Immature natural killer cell (primary cell): ENCODE results near the gene VAMP2. TPM values are rescaled to one million over a fixed set of nuclear protein-coding genes. Genes with fewer than 3 reads are reported as not detected.
A peak's percentile ranks its signal among the peaks of the same experiment; 100 is the strongest.
"Not testable (repeated sequence)": the region's sequence is repeated elsewhere in the genome, so short reads cannot be mapped to it uniquely, and the experiment has no call there.

Experiments used
- DNase-seq, 3 donors: peaks; one replicate each; pipeline ENCODE4 v3.0.0; 2022; ENCODE audit warnings: mixed read lengths in 1 of 3
- H3K27ac Mint-ChIP-seq, 6 donors: one replicate each; pipeline ENCODE4 v1.8.0; 2020; ENCODE audit warnings: mixed read lengths in 6 of 6, mild to moderate bottlenecking in 5 of 6, inconsistent platforms in 4 of 6, moderate library complexity in 3 of 6
- H3K27me3 Mint-ChIP-seq, 3 donors: one replicate each; pipeline ENCODE4 v1.8.0; 2020 to 2021; ENCODE audit warnings: low read depth in 3 of 3, mild to moderate bottlenecking in 3 of 3, mixed read lengths in 3 of 3, moderate library complexity in 3 of 3, inconsistent platforms in 1 of 3
- H3K36me3 Mint-ChIP-seq, 3 donors: one replicate each; pipeline ENCODE4 v1.8.0; 2020; ENCODE audit warnings: mixed read lengths in 3 of 3, inconsistent platforms in 2 of 3, mild to moderate bottlenecking in 2 of 3
- H3K4me1 Mint-ChIP-seq, 2 donors: one replicate each; pipeline ENCODE4 v1.8.0; 2020; ENCODE audit warnings: inconsistent platforms in 2 of 2, mild to moderate bottlenecking in 2 of 2, mixed read lengths in 2 of 2, moderate library complexity in 1 of 2
- H3K4me3 Mint-ChIP-seq, 5 donors: one replicate each; pipeline ENCODE4 v1.8.0; 2020; ENCODE audit warnings: mild to moderate bottlenecking in 5 of 5, mixed read lengths in 5 of 5, inconsistent platforms in 3 of 5, moderate library complexity in 3 of 5
- H3K9me3 Mint-ChIP-seq, 6 donors: one replicate each; pipeline ENCODE4 v1.8.0; 2020; ENCODE audit warnings: mild to moderate bottlenecking in 6 of 6, mixed read lengths in 6 of 6, inconsistent platforms in 4 of 6, moderate library complexity in 3 of 6
- polyA plus RNA-seq, 3 donors: library from polyadenylated mRNA; unstranded; fragments of 300-500 nt; fragmentation: Illumina TruSeq; gene quantifications; one replicate each; pipeline ENCODE4 v1.2.3, GENCODE V29; 2021

VAMP2 gene
- polyA plus RNA-seq, 3 donors from 2014 or later, result 33.6 to 93.6 (median 39.5) TPM

DNA sequence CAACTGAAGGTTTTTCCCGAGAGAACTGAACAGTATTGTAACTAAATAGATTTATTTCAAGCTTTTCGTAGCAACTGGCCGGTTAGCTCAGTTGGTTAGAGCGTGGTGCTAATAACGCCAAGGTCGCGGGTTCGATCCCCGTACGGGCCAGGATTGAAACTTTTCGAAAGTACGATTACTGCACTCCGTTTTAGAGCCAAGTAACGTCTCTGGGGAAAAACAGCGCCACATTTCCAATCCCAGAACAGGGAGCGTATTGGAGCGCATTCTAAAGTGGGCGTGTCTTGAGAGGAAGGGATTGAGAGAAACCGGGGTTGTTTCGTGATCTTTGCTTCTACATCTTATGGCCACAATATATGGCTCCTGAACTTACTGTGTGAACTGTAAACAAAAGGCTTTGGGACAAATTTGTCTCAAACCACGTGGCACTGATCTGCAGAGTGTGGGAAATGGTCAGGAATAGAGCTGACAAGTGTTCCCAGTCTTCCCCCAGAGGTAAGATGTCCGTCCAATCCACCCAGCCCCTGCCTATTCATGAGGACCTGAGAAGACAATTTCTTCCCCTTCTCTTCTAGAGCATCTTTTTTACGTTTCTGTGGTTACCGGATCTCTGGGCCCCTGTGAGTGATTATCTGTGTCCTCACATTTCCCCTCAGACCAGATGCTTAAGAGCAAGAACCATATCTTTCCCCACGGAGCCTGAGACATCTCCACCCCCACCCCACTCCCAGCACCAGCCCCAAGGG, 24.9 kb upstream of the VAMP2 start:
- peak; percentile 90 to 91 (median 91) for DNase-seq
- H3K4me1 Mint-ChIP-seq, result peaks cover 14 to 15% of the 10 kb centered on the region in 2 donors
- H3K27ac Mint-ChIP-seq, result no peak overlapping the region
- no peaks in the 10 kb centered on the region for H3K36me3 Mint-ChIP-seq
- H3K4me3 Mint-ChIP-seq, result no peak overlapping the region
- no peaks in the 10 kb centered on the region for H3K9me3 Mint-ChIP-seq
- H3K27me3 Mint-ChIP-seq, result peaks cover 5 to 13% (median 6%) of the 10 kb centered on the region in 3 donors

DNA sequence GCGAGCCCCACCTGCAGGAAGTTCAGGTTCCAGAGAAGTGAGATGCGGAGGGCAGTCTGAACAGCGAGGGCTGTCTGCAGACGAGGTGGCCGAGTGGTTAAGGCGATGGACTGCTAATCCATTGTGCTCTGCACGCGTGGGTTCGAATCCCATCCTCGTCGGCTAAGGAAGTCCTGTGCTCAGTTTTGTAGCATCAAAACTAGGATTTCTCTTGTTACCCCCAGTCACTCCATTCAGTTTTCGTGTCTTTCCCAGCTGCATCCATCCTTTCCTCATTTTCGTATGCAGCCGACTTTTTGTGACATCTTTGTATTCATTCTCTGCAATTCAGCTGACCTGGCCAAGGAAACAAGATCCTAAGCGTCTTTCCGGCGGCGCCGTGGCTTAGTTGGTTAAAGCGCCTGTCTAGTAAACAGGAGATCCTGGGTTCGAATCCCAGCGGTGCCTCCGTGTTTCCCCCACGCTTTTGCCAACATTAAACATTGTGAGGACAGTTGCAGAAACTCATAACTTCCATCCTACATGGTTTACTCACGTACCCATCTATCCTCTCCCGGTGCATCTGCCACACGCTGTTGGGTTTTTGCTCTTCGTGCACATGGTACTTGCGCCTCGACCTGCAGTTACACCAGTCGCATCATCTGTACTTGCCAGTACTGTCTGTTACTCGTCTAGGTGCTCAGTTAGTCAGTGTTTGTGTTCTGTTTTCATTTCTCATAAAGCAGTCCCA, 24.2 kb upstream of the VAMP2 start:
- no peaks in the 10 kb centered on the region for H3K36me3 Mint-ChIP-seq
- H3K9me3 Mint-ChIP-seq, result no peaks in the 10 kb centered on the region
- peaks cover 5 to 14% (median 6%) of the 10 kb centered on the region in 3 donors for H3K27me3 Mint-ChIP-seq

DNA sequence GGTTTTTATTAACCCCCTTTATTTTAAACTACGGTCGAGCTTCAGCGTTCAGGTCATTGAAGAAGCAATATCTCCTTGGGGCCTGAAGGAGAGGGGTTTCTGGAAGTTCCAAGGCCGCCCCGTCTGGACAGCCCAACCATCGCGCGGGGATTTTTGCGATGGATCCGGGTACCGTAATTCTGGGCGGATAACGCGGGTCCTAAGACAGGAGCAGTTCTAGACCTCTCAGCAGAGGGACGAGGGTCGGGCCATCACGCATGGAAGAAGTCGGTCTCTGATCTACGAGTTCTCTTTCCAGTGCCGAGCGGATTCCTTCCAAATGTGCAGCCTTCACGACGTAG, 23.7 kb upstream of the VAMP2 start:
- Mint-ChIP-seq H3K4me3 (no peak overlapping the region), H3K4me1 (peaks cover 14 to 17% of the 10 kb centered on the region in 2 donors), H3K9me3 (no peaks in the 10 kb centered on the region), H3K27me3 (peaks cover 5 to 14% (median 6%) of the 10 kb centered on the region in 3 donors), H3K27ac (no peak overlapping the region), H3K36me3 (no peaks in the 10 kb centered on the region)
- DNase-seq, result no peak

More for the DNA sequence above, 24.2 kb upstream of the VAMP2 start:
- peak; percentile 91 to 95 (median 94) for DNase-seq
- Mint-ChIP-seq H3K27ac (no peak overlapping the region), H3K4me1 (peaks cover 14 to 16% of the 10 kb centered on the region in 2 donors), H3K4me3 (no peak overlapping the region)

DNA sequence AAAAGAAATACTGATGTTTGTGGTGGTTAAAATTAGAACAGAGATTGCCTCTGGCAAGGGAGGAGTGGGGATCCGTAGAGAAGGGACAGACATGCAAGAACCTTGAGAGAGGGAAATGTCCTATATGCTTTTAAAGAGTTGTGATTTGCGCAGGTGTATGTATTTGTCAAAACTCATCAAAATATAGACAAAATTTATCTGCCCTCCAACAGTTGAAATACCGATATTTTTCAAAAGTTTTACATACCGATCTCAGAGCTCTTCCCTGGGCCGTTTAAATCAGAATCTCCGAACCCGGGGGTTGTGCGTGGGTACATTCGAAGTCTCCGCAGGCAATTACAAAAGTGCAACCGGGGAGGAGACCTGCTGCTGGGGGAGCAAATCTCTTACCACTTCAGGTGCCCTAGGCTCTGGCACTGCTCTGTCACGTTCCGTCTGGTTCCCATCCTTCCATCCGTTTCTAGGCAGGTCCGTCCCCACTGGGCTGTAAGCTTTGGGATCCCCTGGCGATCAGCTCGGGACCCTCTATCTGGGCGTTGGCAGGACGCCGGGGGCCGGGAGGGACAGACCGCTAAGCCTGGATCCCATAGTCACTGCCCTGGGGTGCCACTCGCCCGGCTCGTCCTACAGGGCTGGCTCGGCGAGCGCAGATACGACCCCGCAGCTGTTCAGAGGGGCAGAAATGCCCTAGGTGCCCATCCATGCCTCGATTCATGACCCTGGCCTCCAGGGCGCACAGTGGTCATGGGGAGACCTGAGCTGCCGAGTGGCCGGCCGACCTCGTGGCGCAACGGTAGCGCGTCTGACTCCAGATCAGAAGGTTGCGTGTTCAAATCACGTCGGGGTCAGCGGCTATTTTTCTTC, 23.1 kb upstream of the VAMP2 start:
- H3K27me3 Mint-ChIP-seq, result peaks cover 5 to 14% (median 6%) of the 10 kb centered on the region in 3 donors
- peaks cover 10 to 14% of the 10 kb centered on the region in 2 donors for H3K4me1 Mint-ChIP-seq
- no peak overlapping the region for H3K27ac Mint-ChIP-seq
- H3K4me3 Mint-ChIP-seq, result no peak overlapping the region
- H3K36me3 Mint-ChIP-seq, result no peaks in the 10 kb centered on the region
- DNase-seq, result peak; percentile 91 to 92 (median 92)
- H3K9me3 Mint-ChIP-seq, result no peaks in the 10 kb centered on the region

DNA sequence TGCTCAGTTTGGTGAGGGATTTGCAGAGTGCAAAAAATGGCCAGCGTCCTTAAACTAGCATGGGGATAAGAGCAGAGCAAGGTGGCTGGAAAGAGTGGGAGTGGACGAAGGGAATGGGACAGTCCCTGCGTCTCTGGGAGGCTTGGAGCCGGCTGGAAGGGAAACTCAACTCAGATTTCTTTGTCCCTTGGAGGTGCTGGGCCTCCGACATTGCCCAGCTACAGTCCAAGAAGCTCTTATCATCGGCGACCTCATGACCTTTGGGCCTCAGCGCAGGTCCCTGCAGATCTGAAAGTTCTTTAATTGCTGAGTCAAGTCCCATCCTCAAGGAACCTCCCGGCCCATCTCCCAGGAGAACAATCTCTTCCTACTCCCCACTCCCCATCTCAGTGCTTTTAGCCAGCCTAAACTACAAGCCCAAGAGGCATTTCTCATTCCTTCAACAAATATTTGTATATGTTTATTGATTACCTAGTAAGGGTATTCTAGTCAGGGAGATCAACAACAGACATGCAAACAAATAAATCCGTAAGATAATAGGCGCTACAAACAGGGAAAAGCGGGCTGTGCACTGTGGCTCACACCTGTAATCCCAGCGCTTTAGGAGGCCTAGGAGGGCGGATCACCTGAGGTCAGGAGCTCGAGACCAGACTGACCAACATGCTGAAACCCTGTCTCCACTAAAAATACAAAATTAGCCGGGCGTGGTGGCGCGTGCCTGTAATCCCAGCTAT, 14.4 kb upstream of the VAMP2 start:
- Mint-ChIP-seq H3K9me3 (no peaks in the 10 kb centered on the region), H3K36me3 (no peaks in the 10 kb centered on the region), H3K4me3 (peak overlapping the region; percentile 91 to 94 (median 93)), H3K4me1 (peaks cover 45 to 53% of the 10 kb centered on the region in 2 donors), H3K27ac (peak overlapping the region; percentile 92 to 100 (median 96)), H3K27me3 (peaks cover 11 to 17% (median 11%) of the 10 kb centered on the region in 3 donors)
- no peak for DNase-seq

DNA sequence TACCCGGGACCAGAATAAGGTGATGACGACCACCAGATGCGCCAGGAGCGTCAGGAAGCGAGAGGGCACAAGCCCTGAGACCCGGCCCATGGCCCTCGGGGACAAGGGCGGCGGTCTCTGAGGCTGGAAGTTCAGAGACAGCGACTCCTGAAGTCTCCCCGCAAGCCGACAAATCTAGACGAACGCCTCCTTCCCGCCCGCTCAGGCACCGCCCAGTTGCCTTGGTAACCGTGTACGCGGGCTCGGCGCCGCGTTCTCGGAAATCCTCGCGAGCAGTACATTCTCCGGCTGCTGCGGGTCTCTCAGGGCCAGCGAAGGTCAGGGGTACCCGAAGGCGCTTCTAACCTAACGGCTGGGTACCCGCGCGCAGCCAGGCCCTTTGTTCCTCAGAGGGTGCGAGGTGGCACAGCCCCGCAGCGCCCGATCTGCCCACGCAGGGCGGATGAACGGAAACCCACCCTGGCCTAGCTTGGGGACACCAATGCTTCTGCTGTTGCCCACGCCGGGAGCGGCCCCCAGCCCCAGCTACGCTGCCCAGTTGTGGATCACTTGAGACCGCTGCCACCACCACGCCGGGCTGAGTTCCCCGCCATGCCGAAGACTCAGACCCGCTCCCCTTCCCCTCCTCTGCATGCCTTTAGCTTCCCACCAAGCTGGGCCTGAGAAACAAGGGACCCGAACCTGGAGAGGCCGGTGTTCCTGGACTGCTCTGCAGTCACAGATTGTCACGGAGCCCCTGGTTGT, 13.6 kb upstream of the VAMP2 start, which contains the start of gene TMEM107:
Gene TMEM107 (minus strand): TSS at position 184 of the 744 bp plus-strand sequence. CDS start 94 bp downstream, at position 90.
- H3K27me3 Mint-ChIP-seq, result peaks cover 11 to 16% (median 11%) of the 10 kb centered on the region in 3 donors
- H3K4me1 Mint-ChIP-seq, result peaks cover 44 to 55% of the 10 kb centered on the region in 2 donors

DNA sequence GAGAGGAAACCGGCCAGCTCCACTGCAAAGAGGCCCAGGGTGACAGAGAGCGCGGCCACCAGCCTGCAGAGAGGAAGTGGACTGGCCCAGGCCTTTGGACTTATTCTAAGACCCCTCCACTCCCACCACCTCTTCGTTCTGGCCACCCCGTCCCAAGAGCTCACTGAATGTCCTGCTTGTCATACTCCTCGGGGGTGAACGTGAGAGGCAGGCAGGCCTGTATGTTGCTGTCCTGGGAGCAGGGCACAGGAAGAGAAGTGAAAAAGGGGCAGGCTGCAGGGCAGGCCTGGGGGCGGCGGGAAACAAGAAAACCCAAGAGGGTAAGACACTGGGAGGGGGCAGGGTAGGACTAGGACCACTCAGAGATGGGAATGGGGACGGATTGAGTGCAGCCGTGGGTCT, 13.0 kb upstream of the VAMP2 start:
- H3K36me3 Mint-ChIP-seq, result no peaks in the 10 kb centered on the region
- peaks cover 11 to 16% (median 11%) of the 10 kb centered on the region in 3 donors for H3K27me3 Mint-ChIP-seq
- no peaks in the 10 kb centered on the region for H3K9me3 Mint-ChIP-seq
- H3K4me3 Mint-ChIP-seq, result peak overlapping the region; percentile 91 to 94 (median 93)
- H3K27ac Mint-ChIP-seq, result peak overlapping the region; percentile 92 to 100 (median 96)
- DNase-seq, result no peak
- H3K4me1 Mint-ChIP-seq, result peaks cover 44 to 55% of the 10 kb centered on the region in 2 donors

More for the DNA sequence above, 13.6 kb upstream of the VAMP2 start, which contains the start of gene TMEM107:
- Mint-ChIP-seq H3K9me3 (no peaks in the 10 kb centered on the region), H3K36me3 (no peaks in the 10 kb centered on the region), H3K27ac (peak within 1 kb of the TSS; percentile 92 to 100 (median 96)), H3K4me3 (peak within 1 kb of the TSS; percentile 91 to 94 (median 93))
- DNase-seq, result peak; percentile 84 to 85 (median 84)

DNA sequence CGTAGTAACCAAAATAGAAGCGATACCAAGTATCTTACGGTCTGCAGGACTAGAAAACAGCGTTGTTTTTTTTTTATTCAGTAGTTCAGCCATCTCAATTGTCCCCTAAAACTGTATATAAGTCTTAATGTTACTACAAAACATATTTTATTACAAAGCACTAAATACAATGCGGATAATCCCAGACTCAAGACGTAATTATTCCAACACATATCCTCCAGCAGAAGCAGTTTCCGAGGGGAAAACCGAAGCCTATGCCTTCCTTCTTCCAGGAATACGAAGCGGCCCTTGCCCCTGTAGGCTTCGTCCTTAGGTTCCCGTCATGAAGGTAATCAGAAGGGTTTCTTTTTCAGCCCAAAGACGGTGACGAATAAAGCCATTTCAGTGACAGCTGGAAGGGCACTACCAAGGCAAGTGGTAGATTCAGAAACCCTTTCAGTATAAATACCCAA, 11.1 kb upstream of the VAMP2 start:
- no peak for DNase-seq
- H3K4me1 Mint-ChIP-seq, result peaks cover 44 to 55% of the 10 kb centered on the region in 2 donors
- H3K4me3 Mint-ChIP-seq, result peak overlapping the region; percentile 92 to 93 (median 93)
- H3K9me3 Mint-ChIP-seq, result no peaks in the 10 kb centered on the region
- H3K36me3 Mint-ChIP-seq, result no peaks in the 10 kb centered on the region
- peak overlapping the region; percentile 99 to 100 (median 100) for H3K27ac Mint-ChIP-seq
- H3K27me3 Mint-ChIP-seq, result peaks cover 11 to 16% (median 11%) of the 10 kb centered on the region in 3 donors

DNA sequence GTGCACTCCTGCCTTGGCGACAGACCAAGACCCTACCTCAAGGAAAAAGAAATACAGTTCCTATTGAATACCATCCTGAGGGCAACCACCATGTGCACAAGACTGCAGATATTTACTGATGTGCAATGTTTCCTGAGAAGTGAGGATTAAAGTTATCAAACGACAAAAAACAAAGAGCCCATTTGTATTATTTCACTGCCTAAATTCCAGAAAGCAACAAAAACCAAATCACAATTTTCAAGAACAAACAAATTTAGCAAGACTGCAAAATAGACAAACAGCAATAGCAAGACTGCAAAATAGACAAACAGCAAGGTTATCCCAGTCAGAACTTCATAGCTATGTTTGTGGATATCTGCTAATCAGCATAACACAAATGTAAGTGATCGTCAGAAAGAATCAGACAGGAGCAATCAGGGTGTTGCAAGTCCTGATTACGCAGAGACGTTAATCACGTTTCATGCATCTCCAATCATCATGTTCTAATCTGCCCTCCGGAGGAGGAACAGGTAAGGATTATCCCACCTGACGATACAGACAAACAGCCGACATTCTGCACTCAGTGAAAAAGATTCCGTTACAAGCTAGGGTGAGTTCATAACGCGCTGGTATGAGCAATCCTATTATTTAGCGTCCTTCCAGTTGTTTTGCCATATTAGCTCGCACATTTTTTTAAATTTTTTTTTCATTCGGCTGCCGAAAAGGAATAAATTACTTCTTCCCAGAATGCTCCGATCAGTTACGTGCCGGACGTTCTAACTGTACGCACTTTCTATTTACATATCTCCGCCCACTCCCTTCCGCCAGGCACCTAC, 10.5 kb upstream of the VAMP2 start:
- H3K9me3 Mint-ChIP-seq, result no peaks in the 10 kb centered on the region
- peaks cover 44 to 55% of the 10 kb centered on the region in 2 donors for H3K4me1 Mint-ChIP-seq
- peak; percentile 87 to 94 (median 94) for DNase-seq
- H3K27me3 Mint-ChIP-seq, result peaks cover 11 to 16% (median 11%) of the 10 kb centered on the region in 3 donors
- H3K4me3 Mint-ChIP-seq, result peak overlapping the region; percentile 92 to 93 (median 93)
- peak overlapping the region; percentile 99 to 100 (median 100) for H3K27ac Mint-ChIP-seq
- H3K36me3 Mint-ChIP-seq, result no peaks in the 10 kb centered on the region

DNA sequence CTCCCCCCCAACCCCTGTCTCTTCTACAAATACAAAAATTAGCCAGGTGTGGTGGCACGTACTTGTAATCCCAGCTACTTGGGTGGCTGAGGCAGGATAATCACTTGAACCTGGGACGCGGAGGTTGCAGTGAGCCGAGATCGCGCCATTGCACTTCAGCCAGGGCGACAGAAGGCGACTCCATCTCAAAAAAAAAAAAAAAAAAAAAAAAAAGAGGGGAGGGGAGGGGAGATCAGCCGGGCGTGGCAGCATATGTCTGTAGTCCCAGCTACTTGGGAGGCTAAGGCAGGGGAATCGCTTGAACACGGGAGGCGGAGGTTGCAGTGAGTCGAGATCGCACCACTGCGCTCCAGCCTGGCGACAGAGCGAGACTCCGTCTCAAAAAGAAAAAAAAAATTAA, 7.4 kb upstream of the VAMP2 start:
- not testable (repeated sequence) for H3K27ac Mint-ChIP-seq, DNase-seq, H3K9me3 Mint-ChIP-seq, H3K4me3 Mint-ChIP-seq, H3K36me3 Mint-ChIP-seq
- peaks cover 5 to 15% (median 11%) of the 10 kb centered on the region in 3 donors for H3K27me3 Mint-ChIP-seq
- peaks cover 24 to 35% of the 10 kb centered on the region in 2 donors for H3K4me1 Mint-ChIP-seq

DNA sequence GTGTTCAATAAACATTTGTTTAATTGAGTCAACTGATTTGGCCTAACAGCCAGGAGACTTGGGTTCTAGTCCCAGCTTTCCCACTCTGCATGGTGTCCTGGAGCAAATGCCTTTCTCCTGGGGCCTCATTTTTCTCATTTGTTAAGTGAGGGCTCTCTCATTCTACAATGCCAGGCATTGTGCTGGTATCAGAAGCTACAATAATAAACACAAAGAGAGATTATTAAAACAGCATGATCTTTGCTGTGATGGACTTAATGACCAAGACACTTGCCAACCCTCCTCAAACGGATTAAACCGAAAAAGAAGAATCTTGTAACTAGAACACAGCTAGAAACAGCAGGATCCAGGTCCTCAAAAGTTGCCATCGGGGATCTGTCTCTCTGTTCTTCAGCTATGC, 4.8 kb upstream of the VAMP2 start:
- Mint-ChIP-seq H3K4me3 (no peak overlapping the region), H3K4me1 (peaks cover 25 to 31% of the 10 kb centered on the region in 2 donors), H3K27me3 (peaks cover 9 to 22% (median 14%) of the 10 kb centered on the region in 3 donors), H3K36me3 (no peaks in the 10 kb centered on the region), H3K9me3 (no peaks in the 10 kb centered on the region), H3K27ac (no peak overlapping the region)
- no peak for DNase-seq
